Loucy (cell line): Measurements from ENCODE around the gene SF3B2.

Source experiments
- H2AFZ ChIP-seq: fragments of 200-600 bp; sonication (generic); 2 replicates; pipeline ENCODE4 v1.6.0; 2016; ENCODE audit warnings: antibody characterized with exemption, mild to moderate bottlenecking, low read length, moderate library complexity
- H3F3A ChIP-seq: fragments of 200-600 bp; 2 replicates; pipeline ENCODE4 v1.6.0; 2016; ENCODE audit warnings: antibody characterized with exemption, low read depth, mild to moderate bottlenecking
- H3K27me3 ChIP-seq: fragments of 200-600 bp; sonication (generic); 2 replicates; pipeline ENCODE4 v1.6.1; 2014; ENCODE audit warnings: low read length, mild to moderate bottlenecking; ENCODE audit not compliant: insufficient read depth, poor library complexity, severe bottlenecking
- H3K36me3 ChIP-seq: fragments of 200-600 bp; sonication (generic); 2 replicates; pipeline ENCODE4 v1.6.1; 2016; ENCODE audit warnings: low read length; ENCODE audit not compliant: insufficient read depth
- H3K4me1 ChIP-seq: fragments of 200-600 bp; sonication (generic); 2 replicates; pipeline ENCODE4 v1.5.1; 2014; ENCODE audit warnings: low read length, mild to moderate bottlenecking; ENCODE audit not compliant: insufficient read depth, poor library complexity, severe bottlenecking
- H3K4me2 ChIP-seq: fragments of 200-600 bp; sonication (generic); 2 replicates; pipeline ENCODE4 v1.6.0; 2014; ENCODE audit warnings: antibody characterized with exemption, low read length, low read depth, mild to moderate bottlenecking; ENCODE audit not compliant: poor library complexity, severe bottlenecking
- H3K4me3 ChIP-seq: fragments of 200-600 bp; sonication (generic); 2 replicates; pipeline ENCODE4 v1.5.1; 2014; ENCODE audit warnings: low read length, mild to moderate bottlenecking, mixed read lengths; ENCODE audit not compliant: poor library complexity, severe bottlenecking
- H3K79me2 ChIP-seq: fragments of 200-600 bp; sonication (generic); 2 replicates; pipeline ENCODE4 v1.6.1; 2014; ENCODE audit warnings: low read length; ENCODE audit not compliant: insufficient read depth
- H3K9ac ChIP-seq: fragments of 200-600 bp; sonication (generic); 2 replicates; pipeline ENCODE4 v1.6.0; 2014; ENCODE audit warnings: mild to moderate bottlenecking, low read depth, low read length, moderate library complexity; ENCODE audit not compliant: poor library complexity, severe bottlenecking
- H3K9me2 ChIP-seq: fragments of 200-600 bp; sonication (generic); replicated peaks from 2 replicates; pipeline ENCODE4 v1.6.1; 2016; ENCODE audit warnings: low read depth, low read length, mixed read lengths
- H3K9me3 ChIP-seq: fragments of 200-600 bp; sonication (generic); 2 replicates; pipeline ENCODE4 v1.6.1; 2014; ENCODE audit warnings: mild to moderate bottlenecking, antibody characterized with exemption, low read length, low read depth; ENCODE audit not compliant: insufficient read depth
- H4K20me1 ChIP-seq: fragments of 200-600 bp; sonication (generic); 2 replicates; pipeline ENCODE4 v1.6.0; 2014; ENCODE audit warnings: antibody characterized with exemption, low read length, mild to moderate bottlenecking; ENCODE audit not compliant: insufficient read depth, poor library complexity, severe bottlenecking
- CTCF ChIP-seq: fragments of 200-600 bp; sonication (generic); conservative IDR thresholded peaks from 2 replicates; pipeline ENCODE4 v1.5.1; 2014; ENCODE audit warnings: mild to moderate bottlenecking, antibody characterized with exemption, low read length
- EZH2phosphoT487 ChIP-seq: fragments of 200-600 bp; IDR thresholded peaks from 2 replicates; pipeline ENCODE4 v1.6.1; 2018; ENCODE audit warnings: antibody characterized with exemption, mild to moderate bottlenecking, moderate library complexity, borderline replicate concordance

Gene SF3B2

GRCh38 chr11:66066751-66067150 is 14.6 kb downstream of the SF3B2 start:
- H3K36me3 ChIP-seq, result peaks cover 68% of the 10 kb centered on the region
- no peaks in the 10 kb centered on the region for H3K9me2 ChIP-seq
- no peak overlapping the region for H2AFZ ChIP-seq
- peaks cover 41% of the 10 kb centered on the region; the same call in 1 of the 2 replicates for H3K79me2 ChIP-seq
- H3K9me3 ChIP-seq, result no peaks in the 10 kb centered on the region
- no peaks in the 10 kb centered on the region for H3K27me3 ChIP-seq
- H3K4me2 ChIP-seq, result no peak overlapping the region
- no peak for TF ChIP-seq CTCF
- TF ChIP-seq EZH2phosphoT487, result no peak
- no peak overlapping the region for H3K9ac ChIP-seq
- H3F3A ChIP-seq, result peaks cover 14% of the 10 kb centered on the region
- peaks cover 8% of the 10 kb centered on the region for H3K4me1 ChIP-seq
- no peak overlapping the region for H3K4me3 ChIP-seq
- H4K20me1 ChIP-seq, result peaks cover 20% of the 10 kb centered on the region

GRCh38 chr11:66067640-66068039 is 15.5 kb downstream of the SF3B2 start:
- H3K79me2 ChIP-seq, result peaks cover 41% of the 10 kb centered on the region; the same call in 1 of the 2 replicates
- TF ChIP-seq EZH2phosphoT487, result no peak
- TF ChIP-seq CTCF, result no peak
- peaks cover 14% of the 10 kb centered on the region for H3F3A ChIP-seq
- no peaks in the 10 kb centered on the region for H3K9me2 ChIP-seq
- peaks cover 17% of the 10 kb centered on the region for H3K4me1 ChIP-seq
- H3K9me3 ChIP-seq, result no peaks in the 10 kb centered on the region
- H3K4me2 ChIP-seq, result no peak overlapping the region
- H3K4me3 ChIP-seq, result no peak overlapping the region
- no peak overlapping the region for H3K9ac ChIP-seq
- H2AFZ ChIP-seq, result no peak overlapping the region
- H3K27me3 ChIP-seq, result no peaks in the 10 kb centered on the region
- peaks cover 61% of the 10 kb centered on the region for H3K36me3 ChIP-seq
- peaks cover 20% of the 10 kb centered on the region for H4K20me1 ChIP-seq

GRCh38 chr11:66068154-66068821 is 16.1 kb downstream of the SF3B2 start:
- Histone ChIP-seq H3K36me3 (peaks cover 54% of the 10 kb centered on the region), H3K9me3 (no peaks in the 10 kb centered on the region), H3F3A (peaks cover 14% of the 10 kb centered on the region), H3K4me1 (peaks cover 24% of the 10 kb centered on the region), H3K9me2 (no peaks in the 10 kb centered on the region), H3K4me3 (no peak overlapping the region), H2AFZ (no peak overlapping the region), H4K20me1 (peaks cover 20% of the 10 kb centered on the region), H3K79me2 (peaks cover 34% of the 10 kb centered on the region; the same call in 1 of the 2 replicates), H3K9ac (no peak overlapping the region), H3K27me3 (no peaks in the 10 kb centered on the region), H3K4me2 (no peak overlapping the region)
- peak; percentile 90 for TF ChIP-seq CTCF
- TF ChIP-seq EZH2phosphoT487, result no peak
